HG02571 (cell line): ENCODE measurements around the gene SLC20A1.

Source experiments
- ATAC-seq: cut with Tn5 transposase; IDR thresholded peaks from one replicate; pipeline ENCODE4 v1.9.1; 2021; ENCODE audit warnings: mild to moderate bottlenecking, moderate library complexity; ENCODE audit not compliant: unreplicated experiment

Gene SLC20A1

GRCh38 chr2:112674229-112674628, 28.5 kb downstream of the SLC20A1 start:
- ATAC-seq = no peak

- ATAC-seq = no peak
Observed at GRCh38 chr2:112679484-112679883, 33.7 kb downstream of the SLC20A1 start.

- ATAC-seq = no peak
Observed at GRCh38 chr2:112680666-112681101, 34.9 kb downstream of the SLC20A1 start.

- ATAC-seq = no peak
Observed at GRCh38 chr2:112682101-112682500, 36.4 kb downstream of the SLC20A1 start.

- no peak for ATAC-seq
Observed at GRCh38 chr2:112683550-112684414, 38.0 kb downstream of the SLC20A1 start.

- no peak for ATAC-seq
Observed at GRCh38 chr2:112684415-112684775, 38.7 kb downstream of the SLC20A1 start.

- no peak for ATAC-seq
Observed at GRCh38 chr2:112685271-112685884, 39.6 kb downstream of the SLC20A1 start.

GRCh38 chr2:112686348-112687217, 40.8 kb downstream of the SLC20A1 start:
- ATAC-seq = no peak

GRCh38 chr2:112687522-112687921, 41.8 kb downstream of the SLC20A1 start:
- no peak for ATAC-seq

GRCh38 chr2:112688086-112688880, 42.5 kb downstream of the SLC20A1 start:
- ATAC-seq = no peak

GRCh38 chr2:112690853-112691401, 45.2 kb downstream of the SLC20A1 start:
- ATAC-seq = no peak

- no peak for ATAC-seq
Observed at GRCh38 chr2:112691881-112692281, 46.1 kb downstream of the SLC20A1 start.

GRCh38 chr2:112692495-112692911, 46.8 kb downstream of the SLC20A1 start:
- ATAC-seq = peak; percentile 78

GRCh38 chr2:112692918-112693317, 47.2 kb downstream of the SLC20A1 start:
- no peak for ATAC-seq

GRCh38 chr2:112693596-112693995, 47.9 kb downstream of the SLC20A1 start:
- ATAC-seq = no peak

GRCh38 chr2:112694182-112694581, 48.4 kb downstream of the SLC20A1 start:
- no peak for ATAC-seq

GRCh38 chr2:112698834-112699515, 53.2 kb downstream of the SLC20A1 start:
- no peak for ATAC-seq

GRCh38 chr2:112699984-112700667, 54.4 kb downstream of the SLC20A1 start:
- no peak for ATAC-seq

GRCh38 chr2:112701052-112701451, 55.3 kb downstream of the SLC20A1 start:
- ATAC-seq = no peak
